ENCODE results near the gene STAM. TPM values are rescaled to one million over a fixed set of nuclear protein-coding genes. Genes with fewer than 3 reads are reported as not detected.

STAM gene
- total and polyA plus RNA-seq, 9 of the 15 experiments (the other 6 are each of a cell fraction or from before 2014, with no cell fraction given), result 13.8 to 33.5 (median 26.4) TPM

GRCh38 chr10:17662193-17663138 lies 18.5 kb downstream of the STAM start (continued):
- TF ChIP-seq CEBPZ (IDR thresholded peaks at IDR 0.05; ENCODE audit: borderline replicate concordance, low read depth, low read length), result no peak
- no peak for TF ChIP-seq ZNF436 (CRISPR knock-in tag; IDR thresholded peaks at IDR 0.05)
- TF ChIP-seq CREB3L1 (IDR thresholded peaks at IDR 0.05; ENCODE audit: borderline replicate concordance, low read depth), result no peak
- TF ChIP-seq RCOR1 (IDR thresholded peaks at IDR 0.05; ENCODE audit: borderline replicate concordance in 1 of 2, low read depth in 2 of 2, low read length in 2 of 2), result peak; percentile 81 to 90; a peak in 3 of 4 replicates
- TF ChIP-seq ZC3H11A (IDR thresholded peaks at IDR 0.05; ENCODE audit: low read depth, low read length), result no peak
- TF ChIP-seq HMG20B (CRISPR knock-in tag; IDR thresholded peaks at IDR 0.05), result no peak
- no peak for TF ChIP-seq ZFPM2 (CRISPR knock-in tag; IDR thresholded peaks at IDR 0.05)
- no peak for TF ChIP-seq KLF10 (CRISPR knock-in tag; IDR thresholded peaks at IDR 0.05)
- TF ChIP-seq DLX4 (CRISPR knock-in tag; IDR thresholded peaks at IDR 0.05), result no peak
- no peak for TF ChIP-seq ZNF23 (CRISPR knock-in tag; IDR thresholded peaks at IDR 0.05)
- TF ChIP-seq ZNF318 (IDR thresholded peaks at IDR 0.05; ENCODE audit: borderline replicate concordance in 1 of 2, low read depth in 1 of 2), result peak in 1 of 2 experiments; percentile 39; a peak in 1 of 4 replicates
- no peak for TF ChIP-seq TAF7 (tag; IDR thresholded peaks at IDR 0.05)
